H1 (cell line): ENCODE measurements around the gene TFF1. TPM values are rescaled to one million over a fixed set of nuclear protein-coding genes. Genes with fewer than 3 reads are reported as not detected.

ENCODE experiments used
- CTCF ChIA-PET: fragments of 300-600 bp; sonication (Branson Sonifier 250); formaldehyde crosslinking; loops from one replicate; lab custom pipeline; 2021; ENCODE audit not compliant: partially characterized antibody; lab: Charles Lee
- POLR2A ChIA-PET: fragments of 300-600 bp; sonication (Branson Sonifier 250); formaldehyde crosslinking; loops from one replicate; lab custom pipeline; 2021; ENCODE audit warnings: inconsistent platforms; ENCODE audit not compliant: partially characterized antibody; lab: Charles Lee
- DNase-seq, 2 experiments: peaks; one replicate each; pipeline versions ENCODE4 v3.0.0 to v3.0.0-alpha.2; 2010 to 2022; ENCODE audit warnings: low spot score in 2 of 2, low read depth in 1 of 2, mixed read lengths in 1 of 2
- FAIRE-seq: peaks from 2 replicates; lab custom pipeline; 2011; peaks lifted over from hg19 to GRCh38; lab: Jason Lieb, UNC
- H2AFZ ChIP-seq: 2 replicates; pipeline ENCODE4 v1.8.1; 2012; ENCODE audit warnings: low read length, inconsistent platforms
- H2AK5ac ChIP-seq: 2 replicates; pipeline ENCODE4 v1.6.1; 2013; ENCODE audit warnings: low read depth, low read length
- H2BK120ac ChIP-seq: replicated peaks from 2 replicates; pipeline ENCODE3; 2013; ENCODE audit warnings: low read depth, low read length, inconsistent platforms
- H2BK12ac ChIP-seq: 2 replicates; pipeline ENCODE4 v1.6.1; 2013; ENCODE audit warnings: low read depth, low read length
- H2BK15ac ChIP-seq: 2 replicates; pipeline ENCODE4 v1.6.1; 2013; ENCODE audit warnings: low read length
- H2BK20ac ChIP-seq: 2 replicates; pipeline ENCODE4 v1.6.1; 2013; ENCODE audit warnings: low read length
- H2BK5ac ChIP-seq: 2 replicates; pipeline ENCODE4 v1.6.1; 2013; ENCODE audit warnings: low read depth, low read length
- H3K14ac ChIP-seq: 2 replicates; pipeline ENCODE4 v1.6.1; 2013; ENCODE audit warnings: inconsistent platforms; ENCODE audit not compliant: insufficient read length
- H3K18ac ChIP-seq: 2 replicates; pipeline ENCODE4 v1.6.1; 2013; ENCODE audit warnings: low read length; ENCODE audit errors: extremely low read depth
- H3K23ac ChIP-seq: 2 replicates; pipeline ENCODE4 v1.6.1; 2013; ENCODE audit warnings: inconsistent platforms; ENCODE audit not compliant: insufficient read length
- H3K23me2 ChIP-seq: 2 replicates; pipeline ENCODE4 v1.6.1; 2013; ENCODE audit warnings: low read depth, low read length
- H3K27ac ChIP-seq: 2 replicates; pipeline ENCODE4 v1.6.1; 2011; ENCODE audit warnings: low read depth, low read length, inconsistent platforms
- H3K27me3 ChIP-seq, 4 experiments: replicated peaks in 1 of 4; 1 replicate in 1 of 4; 2 replicates in 3 of 4; pipeline versions ENCODE4 v1.6.1 to v1.8.1; 2011 to 2013; ENCODE audit warnings: low read length in 3 of 4, mild to moderate bottlenecking in 3 of 4, inconsistent platforms in 2 of 4, mixed read lengths in 2 of 4, moderate library complexity in 1 of 4; ENCODE audit not compliant: control insufficient read depth in 3 of 4, insufficient read depth in 3 of 4; ENCODE audit errors: extremely low read depth in 1 of 4
- H3K36me3 ChIP-seq, 4 experiments: 2 replicates each; pipeline versions ENCODE4 v1.6.1 to v1.8.1; 2011 to 2013; ENCODE audit warnings: mild to moderate bottlenecking in 4 of 4, low read length in 3 of 4, moderate library complexity in 2 of 4, control low read depth in 1 of 4, inconsistent platforms in 1 of 4; ENCODE audit not compliant: insufficient read depth in 4 of 4, control insufficient read depth in 2 of 4
- H3K4ac ChIP-seq: replicated peaks from 2 replicates; pipeline ENCODE3; 2013; ENCODE audit warnings: low read length, low read depth, mixed read lengths, inconsistent platforms; ENCODE audit not compliant: insufficient read length
- H3K4me1 ChIP-seq, 4 experiments: replicated peaks in 1 of 4; 1 replicate in 1 of 4; 2 replicates in 3 of 4; pipeline versions ENCODE4 v1.6.1 to v1.8.1; 2011 to 2013; ENCODE audit warnings: low read length in 3 of 4, inconsistent platforms in 2 of 4, mixed read lengths in 1 of 4; ENCODE audit not compliant: insufficient read depth in 4 of 4, control insufficient read depth in 3 of 4
- H3K4me2 ChIP-seq, 2 experiments: 2 replicates each; pipeline versions ENCODE4 v1.6.1 to v1.8.1; 2011 to 2013; ENCODE audit warnings: low read depth in 2 of 2, low read length in 2 of 2, control low read depth in 1 of 2, inconsistent platforms in 1 of 2, mild to moderate bottlenecking in 1 of 2; ENCODE audit not compliant: insufficient read depth in 1 of 2
- H3K4me3 ChIP-seq, 4 experiments: fragments of 200-600, 300-600 bp in 1 of 4; sonication (generic), shearing (Covaris generic), sonication (Bioruptor Twin) in 1 of 4; 2 replicates each; pipeline versions ENCODE4 v1.5.1 to v1.8.1; 2011 to 2016; ENCODE audit warnings: low read length in 4 of 4, low read depth in 3 of 4, control low read depth in 2 of 4, inconsistent platforms in 2 of 4, mild to moderate bottlenecking in 2 of 4, mixed read lengths in 1 of 4, moderate library complexity in 1 of 4; ENCODE audit not compliant: insufficient read depth in 2 of 4; ENCODE audit errors: extremely low read depth in 1 of 4
- H3K56ac ChIP-seq: replicated peaks from 2 replicates; pipeline ENCODE3; 2013; ENCODE audit warnings: low read depth, mild to moderate bottlenecking, mixed read lengths, low read length, inconsistent platforms; ENCODE audit not compliant: insufficient read length
- H3K79me1 ChIP-seq: 2 replicates; pipeline ENCODE4 v1.6.1; 2013; ENCODE audit warnings: low read depth, low read length, control low read depth
- H3K79me2 ChIP-seq, 2 experiments: 2 replicates each; pipeline versions ENCODE4 v1.6.1 to v1.8.1; 2012 to 2013; ENCODE audit warnings: low read length in 2 of 2, mild to moderate bottlenecking in 2 of 2, inconsistent platforms in 1 of 2; ENCODE audit not compliant: insufficient read depth in 2 of 2, control insufficient read depth in 1 of 2
- H3K9ac ChIP-seq, 4 experiments: replicated peaks in 1 of 4; 1 replicate in 1 of 4; 2 replicates in 3 of 4; pipeline versions ENCODE4 v1.6.1 to v1.8.1; 2011 to 2013; ENCODE audit warnings: low read depth in 3 of 4, low read length in 3 of 4, control low read depth in 2 of 4, mild to moderate bottlenecking in 2 of 4, moderate library complexity in 2 of 4, inconsistent platforms in 1 of 4; ENCODE audit errors: extremely low read depth in 1 of 4
- H3K9me3 ChIP-seq, 2 experiments: 2 replicates each; pipeline versions ENCODE4 v1.6.1 to v1.8.1; 2012 to 2013; ENCODE audit warnings: mild to moderate bottlenecking in 2 of 2, moderate library complexity in 2 of 2, control low read depth in 1 of 2, inconsistent platforms in 1 of 2, low read depth in 1 of 2, low read length in 1 of 2, mixed read lengths in 1 of 2; ENCODE audit not compliant: insufficient read depth in 2 of 2
- H4K20me1 ChIP-seq, 2 experiments: replicated peaks in 1 of 2; 2 replicates each; pipeline versions ENCODE3 to v1.8.1; 2011 to 2013; ENCODE audit warnings: inconsistent platforms in 2 of 2, low read length in 2 of 2, mild to moderate bottlenecking in 1 of 2; ENCODE audit not compliant: insufficient read depth in 2 of 2, control insufficient read depth in 1 of 2
- H4K5ac ChIP-seq: 2 replicates; pipeline ENCODE4 v1.6.1; 2013; ENCODE audit warnings: low read length, low read depth, mixed read lengths, inconsistent platforms; ENCODE audit not compliant: insufficient read length
- H4K8ac ChIP-seq: 2 replicates; pipeline ENCODE4 v1.8.0; 2013; ENCODE audit warnings: mild to moderate bottlenecking, moderate library complexity, low read length, inconsistent platforms; ENCODE audit not compliant: insufficient read depth; ENCODE audit errors: extremely low read depth
- H4K91ac ChIP-seq: replicated peaks from 2 replicates; pipeline ENCODE3; 2013; ENCODE audit warnings: low read length, mixed read lengths, inconsistent platforms; ENCODE audit not compliant: insufficient read length
- HDAC2 ChIP-seq, 2 experiments: fragments of 300-600 bp in 1 of 2; sonication (generic) in 1 of 2; IDR thresholded peaks; 2 replicates each; pipeline ENCODE4 v1.6.1; 2011 to 2012; ENCODE audit warnings: low read depth in 2 of 2, low read length in 2 of 2, mild to moderate bottlenecking in 2 of 2, moderate library complexity in 2 of 2, borderline replicate concordance in 1 of 2, inconsistent platforms in 1 of 2
- KDM1A ChIP-seq: fragments of 200-600, 300-600 bp; sonication (generic); IDR thresholded peaks from 2 replicates; pipeline ENCODE4 v1.7.1; 2016; ENCODE audit warnings: mild to moderate bottlenecking, low read length, borderline replicate concordance
- TCF12 ChIP-seq: IDR thresholded peaks from 2 replicates; pipeline ENCODE4 v1.6.1; 2011; ENCODE audit warnings: low read depth, mild to moderate bottlenecking, low read length
- WGBS, 2 experiments: shearing (Covaris generic) in 1 of 2; methylation state at CpG; one replicate each; pipeline versions ENCODE4 v1.1.6 to v1.1.7; 2013 to 2015; ENCODE audit warnings: low lambda C conversion rate in 2 of 2, mixed read lengths in 2 of 2, inconsistent platforms in 1 of 2, low coverage in 1 of 2, missing lambda C conversion rate in 1 of 2; ENCODE audit not compliant: insufficient replicate concordance in 2 of 2, insufficient coverage in 1 of 2, insufficient read length in 1 of 2; ENCODE audit errors: extremely low coverage in 1 of 2, missing lambda C conversion rate in 1 of 2; 5-methylcytosine and 5-hydroxymethylcytosine counted together
- polyA plus RNA-seq, 7 experiments: library from polyadenylated mRNA; depleted of rRNA in 3 of 7; stranded (reverse) in 5 of 7; unstranded in 2 of 7; fragments of >200 nt in 5 of 7; fragments of 200-250 nt in 2 of 7; gene quantifications; 1 replicate in 5 of 7; 2 replicates in 1 of 7; 4 replicates in 1 of 7; pipeline versions ENCODE4 v1.2.1 to v1.2.3, GENCODE V29; 2011 to 2013; ENCODE audit warnings: missing spikeins in 2 of 7, mixed read lengths in 2 of 7
- total RNA-seq: library from RNA; stranded (reverse); fragmentation: NEBNext Ultra II Directional; extraction: Animal tissue kit (Norgen Biotek cat#: 25700); gene quantifications from 2 replicates; pipeline ENCODE4 v1.2.1, GENCODE V29; 2021

The TFF1 gene
- total and polyA plus RNA-seq, 2 of the 8 experiments (the other 6 are each of a cell fraction or from before 2014, with no cell fraction given), result not detected

DNA sequence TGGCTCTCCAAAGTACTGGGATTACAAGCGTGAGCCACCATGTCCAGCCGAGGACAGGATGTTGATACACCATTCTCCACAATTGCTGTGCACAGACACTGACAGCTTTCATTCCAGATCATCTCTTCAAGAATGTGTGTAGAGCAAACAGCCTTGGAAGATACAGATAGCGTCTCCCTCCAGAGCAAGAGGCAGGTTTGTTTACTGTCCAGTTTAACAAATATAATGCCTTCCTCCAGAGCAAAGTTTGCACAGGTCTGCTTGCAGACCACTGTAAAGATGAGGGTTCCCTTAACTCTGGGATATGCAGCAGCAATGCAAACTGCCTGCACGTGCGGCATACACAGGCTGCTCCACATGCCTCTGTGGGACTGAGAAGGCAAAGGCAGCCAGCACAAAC is 25.0 kb upstream of the TFF1 start:
- Histone ChIP-seq H3K56ac (no peak overlapping the region), H3K27me3 (0 out of 7 replicates have a peak, but pooled peaks cover 0 to 2% (median 0%) of the 10 kb centered on the region in 4 experiments), H2BK120ac (no peak overlapping the region), H3K4me3 (no peak overlapping the region), H3K79me2 (no peaks in the 10 kb centered on the region), H3K27ac (no peak overlapping the region), H4K91ac (no peak overlapping the region), H4K8ac (no peak overlapping the region), H2BK5ac (no peak overlapping the region), H4K20me1 (no peaks in the 10 kb centered on the region), H3K23ac (no peak overlapping the region), H3K14ac (no peak overlapping the region), H4K5ac (no peak overlapping the region), H3K4me1 (peaks cover 0 to 12% (median 9%) of the 10 kb centered on the region in 4 experiments; a peak in 3 of 7 replicates), H3K4me2 (no peak overlapping the region), H2AFZ (no peak overlapping the region), H3K4ac (no peak overlapping the region), H3K9ac (no peak overlapping the region), H3K18ac (no peak overlapping the region), H3K23me2 (no peaks in the 10 kb centered on the region), H2BK20ac (no peak overlapping the region; the same call in 1 of the 2 replicates), H2AK5ac (no peak overlapping the region), H3K9me3 (peaks cover 0 to 4% of the 10 kb centered on the region in 2 experiments; a peak in 1 of 4 replicates), H2BK12ac (no peak overlapping the region), H3K79me1 (no peaks in the 10 kb centered on the region), H2BK15ac (no peak overlapping the region), H3K36me3 (no peaks in the 10 kb centered on the region)
- ChIA-PET CTCF (interaction anchor here (1.0 to 1.9 kb wide), 4 partner anchors 10 to 53 kb away, joined by 3 to 7 read pairs (median 4); partner anchors contain the start of gene UBASH3A), POLR2A (no interaction called here)
- 95% methylated on average over 5 of the region's 5 CpGs; no CpG with 5 or more reads in 1 of the 2 experiments for WGBS, 2 experiments
- no peak for FAIRE-seq
- no peak for DNase-seq
- TF ChIP-seq TCF12 (no peak), KDM1A (no peak), HDAC2 (IDR thresholded peaks at IDR 0.05; ENCODE audit: borderline replicate concordance in 1 of 2, low read depth in 2 of 2, low read length in 2 of 2) (no peak)
